Testis (tissue), 2 donors: ENCODE results near the gene MICOS13.

Experiments used
- POLR2A ChIP-seq: fragments of 450-650 bp; IDR thresholded peaks from one replicate; pipeline ENCODE4 v1.6.1; 2017; ENCODE audit warnings: antibody characterized with exemption, mild to moderate bottlenecking, moderate library complexity
- TF ChIP-seq, protein P1 (sequence below), 3 experiments: fragments of 450-650 bp in 2 of 3; fragments of 200-600 bp in 1 of 3; sonication (generic) in 1 of 3; IDR thresholded peaks; one replicate each; pipeline ENCODE4 v1.5.1; 2016 to 2019; ENCODE audit warnings: antibody characterized with exemption in 3 of 3, mild to moderate bottlenecking in 2 of 3, moderate library complexity in 1 of 3

DNA sequence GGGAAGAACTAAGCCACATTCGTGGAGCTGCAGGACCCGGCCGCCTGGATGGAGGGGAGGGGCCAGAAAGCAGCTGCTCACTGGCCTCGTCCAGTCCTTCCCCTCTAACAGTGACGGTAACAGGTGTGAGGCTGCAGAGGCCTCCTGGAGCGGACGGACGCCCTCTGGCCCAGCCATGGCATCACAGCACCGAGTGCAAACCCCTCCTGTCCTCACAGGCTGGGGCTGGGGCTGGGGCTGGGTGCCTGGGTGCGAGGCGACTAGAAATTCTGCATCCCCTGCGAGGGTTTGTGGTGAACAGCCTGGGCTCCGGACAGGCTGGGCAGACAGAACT is 3.6 kb downstream of the MICOS13 start:
- no peak for TF ChIP-seq POLR2A
- TF ChIP-seq, protein P1, sequence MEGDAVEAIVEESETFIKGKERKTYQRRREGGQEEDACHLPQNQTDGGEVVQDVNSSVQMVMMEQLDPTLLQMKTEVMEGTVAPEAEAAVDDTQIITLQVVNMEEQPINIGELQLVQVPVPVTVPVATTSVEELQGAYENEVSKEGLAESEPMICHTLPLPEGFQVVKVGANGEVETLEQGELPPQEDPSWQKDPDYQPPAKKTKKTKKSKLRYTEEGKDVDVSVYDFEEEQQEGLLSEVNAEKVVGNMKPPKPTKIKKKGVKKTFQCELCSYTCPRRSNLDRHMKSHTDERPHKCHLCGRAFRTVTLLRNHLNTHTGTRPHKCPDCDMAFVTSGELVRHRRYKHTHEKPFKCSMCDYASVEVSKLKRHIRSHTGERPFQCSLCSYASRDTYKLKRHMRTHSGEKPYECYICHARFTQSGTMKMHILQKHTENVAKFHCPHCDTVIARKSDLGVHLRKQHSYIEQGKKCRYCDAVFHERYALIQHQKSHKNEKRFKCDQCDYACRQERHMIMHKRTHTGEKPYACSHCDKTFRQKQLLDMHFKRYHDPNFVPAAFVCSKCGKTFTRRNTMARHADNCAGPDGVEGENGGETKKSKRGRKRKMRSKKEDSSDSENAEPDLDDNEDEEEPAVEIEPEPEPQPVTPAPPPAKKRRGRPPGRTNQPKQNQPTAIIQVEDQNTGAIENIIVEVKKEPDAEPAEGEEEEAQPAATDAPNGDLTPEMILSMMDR (IDR thresholded peaks at IDR 0.05): no peak
